ENCODE data around the gene MIB1. TPM values are rescaled to one million over a fixed set of nuclear protein-coding genes. Genes with fewer than 3 reads are reported as not detected.

Gene MIB1
- total and polyA plus RNA-seq, 10 of the 15 experiments (the other 5 are each of a cell fraction or from before 2014, with no cell fraction given): 2.3 to 27.5 (median 10.4) TPM

DNA sequence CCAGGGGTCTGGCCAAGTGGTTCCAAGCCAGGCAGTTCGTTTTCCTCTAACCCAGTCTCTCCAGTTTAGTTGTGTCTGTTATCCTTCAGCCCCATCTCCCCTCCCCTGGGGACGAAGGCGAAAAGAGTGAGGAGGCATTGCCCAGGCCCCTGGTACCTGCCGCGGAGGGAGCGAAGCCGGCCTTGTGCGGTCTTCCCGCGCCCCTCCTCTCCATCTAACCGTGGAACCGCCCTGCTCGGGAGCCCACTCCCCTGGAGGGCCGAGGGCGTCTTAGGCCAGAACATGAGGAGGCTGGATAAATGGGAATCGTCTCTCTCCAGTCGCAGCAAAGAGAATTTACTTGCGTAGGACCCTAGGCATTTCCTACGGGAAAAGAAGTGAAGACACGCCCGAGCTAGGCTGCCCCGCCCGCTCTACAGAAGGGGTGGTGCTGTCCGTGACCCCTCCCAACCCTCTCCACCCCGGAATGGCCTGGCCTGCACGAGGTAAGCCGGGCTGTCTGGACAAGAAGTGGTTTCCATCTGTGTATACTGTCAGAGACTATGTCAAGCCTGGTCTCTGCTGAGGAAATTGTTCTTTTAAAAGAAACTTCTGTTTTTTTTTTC, 156.2 kb downstream of the MIB1 start:
- H3K4me2 ChIP-seq (ENCODE audit: control insufficient read depth, insufficient read depth): no peak overlapping the region
- H3K4me3 ChIP-seq: no peak overlapping the region
- H3K79me2 ChIP-seq (ENCODE audit: control insufficient read depth, insufficient read depth, low read length): no peaks in the 10 kb centered on the region
- no peaks in the 10 kb centered on the region for H4K20me1 ChIP-seq (ENCODE audit: control insufficient read depth, insufficient read depth)
- RAD21 ChIA-PET (ENCODE audit: unreplicated experiment): no interaction called here
- TF ChIP-seq MTA3 (IDR thresholded peaks at IDR 0.05; ENCODE audit: borderline replicate concordance, low read length): no peak
- no peak for TF ChIP-seq GABPA (IDR thresholded peaks at IDR 0.05; ENCODE audit: low read depth)
- TF ChIP-seq DPF2 (IDR thresholded peaks at IDR 0.05): no peak
- TF ChIP-seq ZNF687 (IDR thresholded peaks at IDR 0.05): no peak
- no peak for TF ChIP-seq SREBF1 (IDR thresholded peaks at IDR 0.05; ENCODE audit: low read length)
- no peak for TF ChIP-seq SREBF2 (IDR thresholded peaks at IDR 0.05; ENCODE audit: low read length)
- TF ChIP-seq, protein P1, sequence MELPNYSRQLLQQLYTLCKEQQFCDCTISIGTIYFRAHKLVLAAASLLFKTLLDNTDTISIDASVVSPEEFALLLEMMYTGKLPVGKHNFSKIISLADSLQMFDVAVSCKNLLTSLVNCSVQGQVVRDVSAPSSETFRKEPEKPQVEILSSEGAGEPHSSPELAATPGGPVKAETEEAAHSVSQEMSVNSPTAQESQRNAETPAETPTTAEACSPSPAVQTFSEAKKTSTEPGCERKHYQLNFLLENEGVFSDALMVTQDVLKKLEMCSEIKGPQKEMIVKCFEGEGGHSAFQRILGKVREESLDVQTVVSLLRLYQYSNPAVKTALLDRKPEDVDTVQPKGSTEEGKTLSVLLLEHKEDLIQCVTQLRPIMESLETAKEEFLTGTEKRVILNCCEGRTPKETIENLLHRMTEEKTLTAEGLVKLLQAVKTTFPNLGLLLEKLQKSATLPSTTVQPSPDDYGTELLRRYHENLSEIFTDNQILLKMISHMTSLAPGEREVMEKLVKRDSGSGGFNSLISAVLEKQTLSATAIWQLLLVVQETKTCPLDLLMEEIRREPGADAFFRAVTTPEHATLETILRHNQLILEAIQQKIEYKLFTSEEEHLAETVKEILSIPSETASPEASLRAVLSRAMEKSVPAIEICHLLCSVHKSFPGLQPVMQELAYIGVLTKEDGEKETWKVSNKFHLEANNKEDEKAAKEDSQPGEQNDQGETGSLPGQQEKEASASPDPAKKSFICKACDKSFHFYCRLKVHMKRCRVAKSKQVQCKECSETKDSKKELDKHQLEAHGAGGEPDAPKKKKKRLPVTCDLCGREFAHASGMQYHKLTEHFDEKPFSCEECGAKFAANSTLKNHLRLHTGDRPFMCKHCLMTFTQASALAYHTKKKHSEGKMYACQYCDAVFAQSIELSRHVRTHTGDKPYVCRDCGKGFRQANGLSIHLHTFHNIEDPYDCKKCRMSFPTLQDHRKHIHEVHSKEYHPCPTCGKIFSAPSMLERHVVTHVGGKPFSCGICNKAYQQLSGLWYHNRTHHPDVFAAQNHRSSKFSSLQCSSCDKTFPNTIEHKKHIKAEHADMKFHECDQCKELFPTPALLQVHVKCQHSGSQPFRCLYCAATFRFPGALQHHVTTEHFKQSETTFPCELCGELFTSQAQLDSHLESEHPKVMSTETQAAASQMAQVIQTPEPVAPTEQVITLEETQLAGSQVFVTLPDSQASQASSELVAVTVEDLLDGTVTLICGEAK (IDR thresholded peaks at IDR 0.05; ENCODE audit: borderline replicate concordance): no peak
- no peak for TF ChIP-seq ZNF622 (IDR thresholded peaks at IDR 0.05)
- no peak for TF ChIP-seq ZBED1 (IDR thresholded peaks at IDR 0.05; ENCODE audit: borderline replicate concordance)
- TF ChIP-seq TBL1XR1 (IDR thresholded peaks at IDR 0.05; ENCODE audit: low read depth, low read length): no peak
- TF ChIP-seq CREB1 (IDR thresholded peaks at IDR 0.05; ENCODE audit: low read depth): no peak
- no peak for TF ChIP-seq RELB (IDR thresholded peaks at IDR 0.05; ENCODE audit: low read depth)
- no peak for TF ChIP-seq CHD4 (IDR thresholded peaks at IDR 0.05)
- H2AFZ ChIP-seq (ENCODE audit: control insufficient read depth, low read depth, low read length): no peak overlapping the region
- no TSS peak for BruUV-seq (replicated peaks)
- FAIRE-seq (no peak), DNase-seq (ENCODE audit: low read depth, low spot score) (no peak), ATAC-seq (no peak)
- intact Hi-C loops (cut with micrococcal nuclease; ENCODE audit: unreplicated experiment) (loop anchor here (1.0 to 10.0 kb wide), 3 partner anchors 59 to 702 kb away; no protein-coding TSS in a partner anchor), in situ Hi-C loops (cut with MboI) (loop anchor here (5.0 kb wide), 1 partner anchor 60 kb away; no protein-coding TSS in a partner anchor)
- no peaks in the 10 kb centered on the region for H3K4me1 ChIP-seq (ENCODE audit: control insufficient read depth, insufficient read depth, low read length)
- POLR2A ChIA-PET: no interaction called here
- no peaks in the 10 kb centered on the region for H3K36me3 ChIP-seq (ENCODE audit: control insufficient read depth in 2 of 2, insufficient read depth in 2 of 2, low read length in 1 of 2)
- no peaks in the 10 kb centered on the region for H3K9me3 ChIP-seq (replicated peaks; ENCODE audit: control insufficient read depth, insufficient read depth, low read length)
- no peak overlapping the region for H3K27ac ChIP-seq (ENCODE audit: control insufficient read depth, insufficient read depth)
- SMC1A ChIA-PET (ENCODE audit: uncharacterized antibody, unreplicated experiment): no interaction called here
- 63% methylated on average over 27 of the region's 27 CpGs for WGBS (ENCODE audit: insufficient coverage, insufficient replicate concordance, low lambda C conversion rate, missing lambda C conversion rate)
- CTCF ChIA-PET: interaction anchor here (1.0 kb wide), 1 partner anchor 36 kb away, joined by 3 read pairs; no protein-coding TSS in a partner anchor
- no peak overlapping the region for H3K9ac ChIP-seq (ENCODE audit: control insufficient read depth, insufficient read depth, low read length)
- no peaks in the 10 kb centered on the region; a peak in 1 of 4 replicates for H3K27me3 ChIP-seq (replicated peaks in 1 of 2; ENCODE audit: control insufficient read depth in 2 of 2, insufficient read depth in 2 of 2, low read length in 1 of 2)
